ENCODE data around the gene OCIAD1. TPM values are rescaled to one million over a fixed set of nuclear protein-coding genes. Genes with fewer than 3 reads are reported as not detected.

OCIAD1 gene
- total RNA-seq, 1 experiment from 2014 or later = 163 TPM

DNA sequence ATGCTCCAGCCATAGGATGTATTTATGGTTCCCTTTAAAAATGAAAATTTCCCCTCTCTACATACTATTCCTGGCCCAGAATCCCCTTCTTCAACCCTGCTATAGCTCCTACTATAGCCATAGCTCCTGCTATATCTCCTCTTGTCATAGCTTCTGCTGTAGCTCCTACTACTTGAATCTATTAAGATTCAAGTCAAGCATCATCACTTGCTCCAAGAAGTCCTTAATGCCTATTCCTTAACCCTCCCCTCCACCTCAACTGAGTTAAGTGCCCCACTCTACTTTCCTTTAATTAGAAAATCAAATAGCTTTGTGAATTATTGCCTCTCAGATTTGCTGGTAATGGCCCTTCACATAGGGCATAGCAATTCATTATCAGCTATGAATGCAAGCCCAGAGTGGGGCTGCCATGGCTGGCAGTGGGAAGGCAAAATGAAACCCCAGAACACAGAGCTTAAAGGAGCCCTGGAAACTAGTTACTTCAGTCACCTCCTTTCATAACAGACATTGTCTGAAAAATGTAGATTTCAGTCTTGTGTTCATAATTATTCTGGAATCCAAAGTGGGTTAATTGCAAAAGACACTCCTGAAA, 60.2 kb downstream of the OCIAD1 start:
- TF ChIP-seq EZH2 (IDR thresholded peaks at IDR 0.05) = no peak
- DNase-seq (ENCODE audit: low read depth, low spot score) = no peak
- Histone ChIP-seq H3K27ac (ENCODE audit: low read depth, low read length) (no peak overlapping the region), H3K4me1 (ENCODE audit: control insufficient read depth in 1 of 2, insufficient read depth in 2 of 2, low read length in 2 of 2) (no peaks in the 10 kb centered on the region), H3K4me2 (ENCODE audit: low read length) (no peak overlapping the region), H4K20me1 (ENCODE audit: insufficient read depth) (no peaks in the 10 kb centered on the region), H3K9ac (ENCODE audit: low read length) (no peak overlapping the region), H3K9me2 (ENCODE audit: insufficient read depth) (no peaks in the 10 kb centered on the region), H3K27me3 (ENCODE audit: insufficient read depth, low read length) (no peaks in the 10 kb centered on the region), H3K4me3 (replicated peaks in 1 of 2; ENCODE audit: low read depth in 1 of 2, low read length in 2 of 2) (no peak overlapping the region), H2AFZ (ENCODE audit: low read depth, low read length, poor library complexity, severe bottlenecking) (no peak overlapping the region), H3K36me3 (ENCODE audit: control insufficient read depth in 1 of 2, insufficient read depth in 2 of 2, low read length in 2 of 2) (peaks cover 3 to 20% of the 10 kb centered on the region in 2 experiments; a peak in 3 of 4 replicates), H3K9me3 (ENCODE audit: control insufficient read depth in 1 of 2, insufficient read depth in 1 of 2, low read depth in 1 of 2, low read length in 2 of 2) (no peaks in the 10 kb centered on the region), H3K79me2 (ENCODE audit: insufficient read depth, low read length) (no peaks in the 10 kb centered on the region)
- intact Hi-C loops (cut with micrococcal nuclease) = no loop called here
- ChIA-PET CTCF (interaction anchor here (0.6 kb wide), 1 partner anchor 53 kb away, joined by 3 read pairs; no protein-coding TSS in a partner anchor), POLR2A (interaction anchor here (0.6 kb wide), 1 partner anchor 89 kb away, joined by 3 read pairs; no protein-coding TSS in a partner anchor), RAD21 (ENCODE audit: low non-redundant PET in 1 of 2, low total read pairs in 2 of 2, uncharacterized antibody in 2 of 2, unreplicated experiment in 2 of 2) (no interaction called here)
- ATAC-seq = no peak
- BruUV-seq (replicated peaks) = no TSS peak

DNA sequence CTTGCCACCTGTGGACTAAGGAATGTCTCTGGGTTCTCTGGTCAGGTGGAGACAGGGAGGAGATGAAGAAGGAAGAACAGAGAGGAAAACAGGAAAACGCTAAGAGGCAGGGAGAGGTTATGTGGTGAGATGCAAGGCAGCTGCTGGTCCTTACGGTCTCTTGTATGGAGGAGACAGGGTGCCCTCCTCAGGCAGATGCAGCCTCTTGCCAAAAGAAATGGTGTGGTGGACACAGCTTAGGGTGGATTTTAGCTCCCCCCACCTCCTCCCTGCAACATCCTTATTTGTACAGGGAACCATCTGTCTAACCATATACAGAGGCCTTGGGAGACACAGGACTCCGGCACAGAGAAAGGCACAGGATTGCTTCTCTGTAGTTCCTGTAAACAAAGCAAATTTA, 66.0 kb downstream of the OCIAD1 start:
- ATAC-seq (no peak), DNase-seq (ENCODE audit: low read depth, low spot score) (no peak)
- Histone ChIP-seq H3K79me2 (ENCODE audit: insufficient read depth, low read length) (no peaks in the 10 kb centered on the region), H3K27me3 (ENCODE audit: insufficient read depth, low read length) (no peaks in the 10 kb centered on the region), H3K9ac (ENCODE audit: low read length) (no peak overlapping the region), H3K27ac (ENCODE audit: low read depth, low read length) (no peak overlapping the region), H3K4me1 (ENCODE audit: control insufficient read depth in 1 of 2, insufficient read depth in 2 of 2, low read length in 2 of 2) (peaks cover 0 to 9% of the 10 kb centered on the region in 2 experiments; a peak in 1 of 4 replicates), H3K9me2 (ENCODE audit: insufficient read depth) (no peaks in the 10 kb centered on the region), H3K9me3 (ENCODE audit: control insufficient read depth in 1 of 2, insufficient read depth in 1 of 2, low read depth in 1 of 2, low read length in 2 of 2) (no peaks in the 10 kb centered on the region), H3K4me2 (ENCODE audit: low read length) (no peak overlapping the region), H3K36me3 (ENCODE audit: control insufficient read depth in 1 of 2, insufficient read depth in 2 of 2, low read length in 2 of 2) (peaks cover 9 to 18% of the 10 kb centered on the region in 2 experiments; a peak in 3 of 4 replicates), H4K20me1 (ENCODE audit: insufficient read depth) (no peaks in the 10 kb centered on the region), H2AFZ (ENCODE audit: low read depth, low read length, poor library complexity, severe bottlenecking) (no peak overlapping the region), H3K4me3 (replicated peaks in 1 of 2; ENCODE audit: low read depth in 1 of 2, low read length in 2 of 2) (no peak overlapping the region)
- ChIA-PET CTCF (no interaction called here), RAD21 (ENCODE audit: low non-redundant PET in 1 of 2, low total read pairs in 2 of 2, uncharacterized antibody in 2 of 2, unreplicated experiment in 2 of 2) (no interaction called here), POLR2A (interaction anchor here (1.8 kb wide), 1 partner anchor 10 kb away, joined by 8 read pairs; the partner anchor contains the start of gene OCIAD2)
- intact Hi-C loops (cut with micrococcal nuclease) = no loop called here
- no TSS peak for BruUV-seq (replicated peaks)
- TF ChIP-seq FOSL1 (IDR thresholded peaks at IDR 0.05; ENCODE audit: low read depth) (no peak), ZNF274 (IDR thresholded peaks at IDR 0.05; ENCODE audit: low read depth, low read length) (no peak), POLR2A (IDR thresholded peaks at IDR 0.05; ENCODE audit: borderline replicate concordance, extremely low read depth, insufficient read depth, insufficient read length) (no peak), SRF (IDR thresholded peaks at IDR 0.05; ENCODE audit: low read depth) (no peak), POLR2AphosphoS5 (IDR thresholded peaks at IDR 0.05; ENCODE audit: low read depth, low read length) (no peak), TCF7L2 (IDR thresholded peaks at IDR 0.05; ENCODE audit: borderline replicate concordance, extremely low read depth, insufficient read depth, insufficient read length) (no peak), SP1 (IDR thresholded peaks at IDR 0.05; ENCODE audit: low read depth) (no peak)

Data from HCT116 (cell line).